ENCODE measurements around the gene GSTM4.

DNA sequence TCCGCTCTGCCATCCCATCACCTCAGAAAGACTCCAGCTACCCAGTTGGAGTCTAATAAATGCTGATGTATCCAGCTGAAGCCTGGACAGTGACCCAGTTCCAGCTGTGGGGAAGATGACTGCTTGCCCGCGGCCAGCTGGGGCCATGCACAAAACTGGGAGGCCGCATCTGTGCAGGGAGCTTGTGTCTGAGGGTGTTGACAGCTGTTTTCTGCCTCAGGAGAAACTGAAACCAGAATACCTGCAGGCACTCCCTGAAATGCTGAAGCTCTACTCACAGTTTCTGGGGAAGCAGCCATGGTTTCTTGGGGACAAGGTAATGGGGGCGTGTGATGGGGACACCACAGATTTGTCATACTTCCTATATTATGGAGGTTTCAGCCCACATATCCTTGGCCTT lies 15.2 kb downstream of the GSTM4 start:
- TF ChIP-seq CTCF (IDR thresholded peaks at IDR 0.05; ENCODE audit: poor library complexity) (no peak), EZH2 (IDR thresholded peaks at IDR 0.05; ENCODE audit: borderline replicate concordance) (no peak), EZH2phosphoT487 (IDR thresholded peaks at IDR 0.05; ENCODE audit: low read depth, severe bottlenecking, unreplicated experiment) (no peak)

Data from hepatocyte (in vitro differentiated cells).